IPS-NIHi7 (cell line): ENCODE results near the gene DUSP15.
A peak's percentile ranks its signal among the peaks of the same experiment; 100 is the strongest.
"Not testable (repeated sequence)": the region's sequence is repeated elsewhere in the genome, so short reads cannot be mapped to it uniquely, and the experiment has no call there.

Experiments used
- DNase-seq: peaks from one replicate; pipeline ENCODE4 v3.0.0; 2012; ENCODE audit warnings: mixed read lengths; ENCODE audit errors: extremely low spot score

Gene DUSP15

DNA sequence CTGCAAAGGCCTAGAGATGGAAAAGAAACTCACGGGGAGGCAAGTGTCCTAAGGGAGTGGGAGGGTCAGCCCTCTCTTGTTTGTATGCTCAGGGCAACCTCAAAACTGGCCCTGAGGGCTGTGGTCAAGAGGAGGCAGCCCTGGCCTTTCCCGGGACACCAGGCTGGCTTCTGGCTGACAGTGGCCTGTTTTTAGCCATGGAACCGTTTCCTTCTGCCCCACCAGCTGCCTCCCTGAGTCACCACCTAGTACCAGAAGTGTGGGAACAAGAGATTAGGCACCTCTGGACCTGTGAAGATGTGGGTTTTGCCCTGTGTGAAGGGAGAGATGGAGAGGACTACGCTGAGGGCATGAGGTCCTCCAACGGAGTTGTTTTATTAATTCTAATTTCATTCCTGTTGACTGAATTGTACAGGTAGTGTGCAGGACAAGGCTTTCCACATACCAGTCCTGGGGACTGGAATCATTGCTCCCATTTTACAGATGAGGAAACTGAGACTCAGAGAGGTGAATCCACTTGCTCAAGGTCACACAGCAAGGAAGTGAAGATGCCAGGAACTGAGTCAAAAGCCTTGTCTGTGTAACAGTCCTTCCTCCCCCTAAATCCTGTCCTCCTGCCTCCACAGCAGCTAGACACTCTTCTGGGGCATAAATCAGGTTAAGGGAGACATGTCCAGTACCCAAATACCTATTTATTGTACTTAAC lies 30.4 kb downstream of the DUSP15 start:
- no peak for DNase-seq

DNA sequence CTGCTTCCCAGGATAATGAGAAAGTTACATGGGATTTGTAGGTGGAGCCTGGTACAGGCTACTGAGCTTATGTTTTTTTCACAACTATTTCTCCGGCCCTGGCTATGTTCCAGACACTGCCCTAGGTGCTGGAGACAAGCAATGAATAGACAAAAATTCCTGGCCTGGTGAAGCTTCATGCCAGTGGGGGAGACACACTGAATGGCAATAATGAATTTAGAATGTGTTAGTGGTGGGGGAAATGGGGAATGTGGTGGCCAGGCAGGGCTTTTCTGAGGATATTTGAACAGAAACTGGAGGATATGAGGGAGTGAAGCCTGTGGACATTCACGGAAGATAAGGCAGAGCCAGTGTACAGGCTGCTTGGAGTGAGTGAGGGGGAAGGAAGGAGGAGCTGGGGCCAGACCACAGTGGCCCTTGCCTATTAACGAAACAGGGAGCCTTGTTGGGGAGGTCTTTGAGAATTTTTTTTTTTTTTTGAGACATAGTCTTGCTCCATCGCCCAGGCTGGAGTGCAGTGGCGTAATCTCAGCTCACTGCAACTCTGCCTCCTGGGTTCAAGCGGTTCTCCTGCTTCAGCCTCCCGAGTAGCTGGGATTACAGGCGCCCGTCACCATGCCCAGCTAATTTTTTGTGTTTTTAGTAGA lies 31.6 kb downstream of the DUSP15 start:
- DNase-seq, result no peak

DNA sequence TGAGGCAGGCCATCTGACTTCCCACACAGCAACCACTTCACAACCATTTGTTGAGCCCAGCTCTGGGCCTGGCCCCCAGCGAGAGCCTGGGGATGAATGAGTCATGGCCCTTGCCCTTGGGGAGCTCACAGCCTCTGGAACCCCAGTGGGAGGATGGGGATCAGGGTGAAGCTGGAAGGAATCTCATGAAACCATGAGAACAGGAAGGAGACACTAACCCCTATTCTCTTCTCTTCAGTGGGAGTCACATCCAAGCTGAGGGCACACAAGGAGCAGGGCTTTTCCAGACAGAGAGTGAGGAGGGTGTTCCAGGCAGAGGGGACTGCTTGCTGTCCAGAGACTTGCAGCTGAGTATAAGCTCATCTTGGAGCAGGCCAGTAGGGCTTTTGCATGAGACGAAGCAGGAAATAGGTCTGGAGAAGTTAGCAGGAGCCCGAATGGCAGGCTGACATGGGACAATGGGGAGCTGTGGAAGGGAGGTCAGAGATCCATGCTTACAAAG lies 32.4 kb downstream of the DUSP15 start:
- DNase-seq, result no peak

DNA sequence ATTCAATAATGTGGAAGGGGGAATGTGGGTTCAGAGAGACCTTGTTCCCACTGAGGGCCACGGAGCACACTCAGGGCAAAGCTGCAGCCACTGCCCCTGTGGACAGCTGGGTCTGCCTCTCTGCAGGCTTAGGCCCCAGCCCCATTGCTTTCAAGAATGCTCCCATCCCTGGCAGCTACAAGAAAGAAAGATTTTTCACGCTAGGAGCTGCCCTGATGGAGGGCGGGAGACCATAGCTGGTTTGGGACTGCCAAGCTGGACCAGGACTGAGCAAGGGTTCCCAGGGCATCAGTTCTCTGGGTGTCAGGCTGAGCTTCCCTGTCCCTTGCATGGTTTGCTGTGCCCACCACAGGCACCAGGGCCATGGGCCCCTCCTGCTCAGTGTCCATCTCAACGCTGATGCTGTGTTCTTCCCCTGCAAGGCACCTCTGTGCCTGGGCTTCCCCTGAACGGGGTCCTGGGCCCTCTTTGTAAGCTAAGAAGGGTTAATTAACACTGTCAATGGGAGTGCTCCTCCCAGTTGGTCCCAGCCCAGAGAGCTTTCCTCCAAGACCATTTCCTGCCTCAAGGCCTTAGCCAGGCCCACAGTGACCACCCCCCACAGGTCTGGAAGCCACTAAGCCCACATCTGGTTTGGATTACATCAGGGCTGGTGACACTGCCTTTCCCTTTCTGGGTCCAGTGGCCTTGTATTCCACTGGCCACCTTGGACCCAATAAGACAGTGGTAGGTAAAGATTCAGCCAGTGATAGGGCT lies 33.3 kb downstream of the DUSP15 start:
- no peak for DNase-seq

- DNase-seq, result peak; percentile 49
Observed at GRCh38 chr20:31835977-31836852, 34.1 kb downstream of the DUSP15 start.

DNA sequence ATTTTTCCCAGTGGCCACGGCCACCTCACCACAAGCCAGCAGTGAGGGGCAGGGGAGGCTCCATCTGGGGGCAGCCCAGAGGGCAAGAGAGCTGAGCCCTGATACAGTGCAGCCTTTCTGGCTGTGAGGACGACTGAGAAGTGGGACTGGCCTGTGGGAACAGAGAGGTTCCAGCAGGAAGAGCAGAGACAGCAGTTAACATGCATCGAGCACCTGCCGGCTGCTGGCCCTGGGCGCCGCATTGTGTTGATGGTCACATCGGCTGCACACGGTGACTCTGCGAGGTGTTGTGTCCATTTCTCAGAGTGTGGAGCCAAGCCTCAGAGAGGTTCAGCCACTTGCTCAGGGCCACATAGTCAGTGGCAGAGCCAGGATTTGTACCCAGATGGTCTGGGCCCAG lies 34.8 kb downstream of the DUSP15 start:
- no peak for DNase-seq

GRCh38 chr20:31833931-31834521 lies 36.3 kb downstream of the DUSP15 start:
- no peak for DNase-seq

DNA sequence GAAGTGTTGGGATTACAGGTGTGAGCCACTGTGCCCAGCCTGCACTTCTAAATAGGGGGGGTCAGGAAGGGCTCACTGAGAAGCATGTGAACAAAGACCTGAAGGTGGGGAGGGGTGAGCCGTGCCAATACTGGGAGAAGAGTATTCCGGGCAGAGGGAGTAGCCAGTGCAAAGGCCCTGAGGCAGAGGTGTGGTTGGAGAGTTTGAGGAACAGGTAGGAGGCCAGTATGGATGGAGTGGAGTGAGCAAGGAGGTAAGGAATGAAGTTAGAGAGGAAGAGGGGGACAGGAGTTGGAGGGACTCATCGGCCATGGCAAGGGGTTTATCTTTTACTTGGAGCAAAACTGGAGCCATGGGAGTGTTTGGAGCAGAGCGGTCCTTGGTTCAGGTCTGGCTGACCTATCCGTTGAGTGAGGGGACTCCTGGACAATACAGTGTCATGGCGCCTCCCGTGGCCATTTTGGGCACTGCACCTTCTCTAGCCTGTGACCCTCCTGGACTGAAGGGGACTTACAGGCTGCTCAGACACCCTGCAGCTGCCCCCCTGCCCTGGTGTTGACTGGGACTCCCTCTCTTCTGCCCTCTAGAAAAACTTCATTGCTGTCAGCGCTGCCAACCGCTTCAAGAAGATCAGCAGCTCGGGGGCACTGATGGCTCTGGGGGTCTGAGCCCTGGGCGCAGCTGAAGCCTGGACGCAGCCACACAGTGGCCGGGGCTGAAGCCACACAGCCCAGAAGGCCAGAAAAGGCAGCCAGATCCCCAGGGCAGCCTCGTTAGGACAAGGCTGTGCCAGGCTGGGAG lies 37.0 kb downstream of the DUSP15 start:
- DNase-seq, result peak; percentile 94

DNA sequence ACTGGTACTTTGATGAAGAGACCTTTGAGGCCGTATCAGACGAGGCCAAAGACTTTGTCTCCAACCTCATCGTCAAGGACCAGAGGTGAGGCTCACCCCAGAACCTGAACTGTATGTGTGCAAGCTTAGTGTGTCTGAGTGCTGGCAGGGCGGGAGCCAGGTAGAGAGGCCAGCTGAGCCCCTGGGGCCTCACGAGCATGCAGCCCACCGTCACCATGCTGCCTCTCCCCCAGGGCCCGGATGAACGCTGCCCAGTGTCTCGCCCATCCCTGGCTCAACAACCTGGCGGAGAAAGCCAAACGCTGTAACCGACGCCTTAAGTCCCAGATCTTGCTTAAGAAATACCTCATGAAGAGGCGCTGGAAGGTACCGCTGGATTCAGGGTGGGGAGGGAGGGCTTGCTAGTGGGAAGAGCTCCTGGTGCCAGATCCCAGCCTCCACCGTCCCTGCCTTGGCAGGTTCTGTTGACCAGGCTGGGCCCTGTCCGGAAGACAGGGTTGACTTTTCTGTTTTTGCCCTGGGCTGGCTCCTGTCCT lies 38.5 kb downstream of the DUSP15 start:
- no peak for DNase-seq

- DNase-seq, result no peak
Observed at GRCh38 chr20:31831211-31831610, 39.1 kb downstream of the DUSP15 start.

GRCh38 chr20:31830406-31830981 lies 39.8 kb downstream of the DUSP15 start:
- DNase-seq, result no peak

GRCh38 chr20:31829731-31830130 lies 40.6 kb downstream of the DUSP15 start:
- DNase-seq, result no peak

DNA sequence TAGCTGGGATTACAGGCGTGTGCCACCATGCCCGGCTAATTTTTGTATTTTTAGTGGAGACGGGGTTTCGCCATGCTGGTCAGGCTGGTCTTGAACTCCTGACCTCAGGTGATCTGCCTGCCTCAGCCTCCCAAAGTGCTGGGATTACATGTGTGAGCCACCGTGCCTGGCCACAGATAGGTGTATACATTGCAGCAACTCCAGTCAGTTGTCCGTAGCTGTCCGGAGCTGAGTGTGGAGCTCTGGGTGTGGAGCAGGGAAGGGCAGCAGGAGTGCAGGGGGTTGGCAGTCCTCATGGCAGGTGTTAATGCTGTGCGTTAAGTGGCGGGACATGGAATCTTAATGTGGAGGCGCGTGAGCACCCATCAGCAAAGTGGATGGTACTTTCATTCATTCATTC lies 42.3 kb downstream of the DUSP15 start:
- DNase-seq, result not testable (repeated sequence)

- DNase-seq, result no peak
Observed at GRCh38 chr20:31827059-31827458, 43.3 kb downstream of the DUSP15 start.

GRCh38 chr20:31826074-31826473 lies 44.3 kb downstream of the DUSP15 start:
- DNase-seq, result no peak

DNA sequence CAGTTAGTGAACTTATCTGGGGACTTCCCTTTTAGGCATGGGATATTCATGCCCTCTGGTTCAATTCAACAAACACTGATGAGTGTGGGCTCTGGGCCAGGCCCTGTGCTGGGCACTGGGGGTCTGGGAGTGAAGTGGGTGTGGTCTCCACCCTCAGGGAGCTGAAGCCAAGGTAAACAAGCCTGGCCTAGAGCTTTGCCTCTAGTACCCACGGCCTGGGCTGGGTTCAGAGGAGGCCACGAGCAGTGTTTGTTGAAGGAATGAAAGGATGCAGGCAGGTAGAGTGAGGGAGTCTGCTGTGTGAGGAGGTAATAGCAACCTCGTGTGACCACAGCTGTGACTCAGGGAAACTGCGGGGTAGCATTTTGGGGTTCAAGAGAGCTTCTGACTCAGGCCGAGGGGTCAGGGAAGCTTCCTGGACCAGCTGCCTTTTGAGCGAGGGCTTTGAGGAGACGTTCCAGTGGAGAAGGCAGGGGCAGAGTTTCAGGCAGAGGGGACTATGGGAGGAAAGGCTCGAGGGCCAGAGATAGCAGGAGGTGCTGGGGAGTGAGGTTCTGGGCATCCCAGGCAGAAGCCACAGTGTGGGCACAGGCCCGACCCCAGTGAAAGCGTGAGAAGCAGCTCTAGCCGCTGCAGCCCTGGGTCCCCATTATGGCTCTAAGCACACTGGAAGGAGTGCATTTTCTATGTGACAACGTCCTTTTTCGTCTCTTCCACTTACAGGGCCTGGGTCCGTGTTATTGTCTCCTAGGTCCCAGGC lies 45.6 kb downstream of the DUSP15 start:
- DNase-seq, result no peak

DNA sequence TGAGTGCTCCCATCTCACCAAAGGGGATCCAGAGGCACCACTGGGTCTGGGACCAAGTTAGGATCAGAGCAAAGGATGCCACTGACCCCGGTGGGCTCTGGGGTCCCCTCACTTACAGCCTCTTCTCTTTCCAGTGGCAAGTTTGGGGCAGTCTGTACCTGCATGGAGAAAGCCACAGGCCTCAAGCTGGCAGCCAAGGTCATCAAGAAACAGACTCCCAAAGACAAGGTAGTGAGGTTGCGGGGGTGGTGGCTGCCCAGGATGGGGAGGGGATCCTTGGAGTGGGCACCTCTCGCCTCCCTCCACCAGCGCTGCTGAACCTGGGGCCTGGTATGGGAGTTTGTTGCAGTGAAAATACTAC lies 46.2 kb downstream of the DUSP15 start:
- no peak for DNase-seq

DNA sequence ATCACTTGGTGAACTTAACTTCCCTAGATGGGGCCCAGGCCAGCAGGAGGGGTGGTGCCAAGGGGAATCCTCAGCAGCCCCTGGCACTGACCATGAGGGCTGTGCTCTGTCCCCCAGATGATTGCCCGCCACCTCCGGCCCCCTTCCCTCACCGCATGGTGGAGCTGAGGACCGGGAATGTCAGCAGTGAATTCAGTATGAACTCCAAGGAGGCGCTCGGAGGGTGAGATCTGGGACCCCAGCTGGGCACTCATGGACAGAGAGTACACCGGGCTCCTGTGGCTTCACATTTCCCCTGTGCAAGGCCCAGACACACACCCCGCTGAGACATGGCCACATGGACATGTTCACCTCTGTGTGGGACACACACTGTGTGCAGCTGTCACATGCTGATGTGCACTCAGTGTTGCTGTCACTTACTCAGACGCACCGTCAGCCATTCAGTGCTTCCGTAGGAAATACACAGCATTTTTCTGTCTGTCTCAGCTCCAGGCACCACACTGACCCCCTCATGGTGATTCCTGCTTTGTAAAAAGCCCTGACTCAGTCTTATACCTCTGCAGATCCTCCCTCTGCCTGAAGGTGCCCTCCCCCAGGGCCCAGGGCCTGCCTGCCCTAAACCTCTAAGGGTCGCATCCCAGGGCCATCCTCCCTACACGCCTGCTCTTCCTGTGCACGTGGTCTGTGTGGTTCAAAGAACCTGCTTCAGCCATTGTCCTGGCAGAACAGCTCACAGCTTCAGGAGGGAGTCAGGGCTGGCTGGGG lies 46.8 kb downstream of the DUSP15 start:
- no peak for DNase-seq
